GM19023 (cell line): ENCODE measurements around the gene MIA2.
"Not testable (repeated sequence)": the region's sequence is repeated elsewhere in the genome, so short reads cannot be mapped to it uniquely, and the experiment has no call there.

ENCODE experiments used
- ATAC-seq: cut with Tn5 transposase; IDR thresholded peaks from one replicate; pipeline ENCODE4 v1.9.1; 2021; ENCODE audit warnings: mild to moderate bottlenecking, moderate library complexity; ENCODE audit not compliant: unreplicated experiment

The MIA2 gene

GRCh38 chr14:39267608-39268005 is 33.9 kb downstream of the MIA2 start:
- ATAC-seq = peak; percentile 1

GRCh38 chr14:39268393-39268792 is 34.7 kb downstream of the MIA2 start:
- no peak for ATAC-seq

DNA sequence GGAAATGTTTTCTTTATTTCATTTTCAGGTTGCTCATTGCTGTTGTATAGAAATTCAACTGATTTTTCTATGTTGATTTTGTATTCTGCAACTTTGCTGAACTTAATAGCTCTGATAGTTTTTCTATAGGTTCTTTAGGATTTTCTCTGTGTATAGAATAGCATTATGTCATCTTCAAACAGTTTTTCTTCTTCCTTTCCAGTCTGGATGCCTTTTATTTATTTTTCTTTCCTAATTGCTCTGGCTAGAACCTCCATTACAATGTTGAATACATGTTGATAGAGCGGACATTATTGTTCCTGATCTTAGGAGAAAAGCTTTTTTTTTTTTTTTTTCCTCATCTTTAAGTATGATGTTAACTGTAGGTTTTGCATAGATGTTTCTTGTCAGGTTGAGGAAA is 39.2 kb downstream of the MIA2 start:
- ATAC-seq = no peak

- ATAC-seq = no peak
Observed at GRCh38 chr14:39275395-39275794, 41.7 kb downstream of the MIA2 start.

- ATAC-seq = no peak
Observed at GRCh38 chr14:39276005-39276404, 42.3 kb downstream of the MIA2 start.

DNA sequence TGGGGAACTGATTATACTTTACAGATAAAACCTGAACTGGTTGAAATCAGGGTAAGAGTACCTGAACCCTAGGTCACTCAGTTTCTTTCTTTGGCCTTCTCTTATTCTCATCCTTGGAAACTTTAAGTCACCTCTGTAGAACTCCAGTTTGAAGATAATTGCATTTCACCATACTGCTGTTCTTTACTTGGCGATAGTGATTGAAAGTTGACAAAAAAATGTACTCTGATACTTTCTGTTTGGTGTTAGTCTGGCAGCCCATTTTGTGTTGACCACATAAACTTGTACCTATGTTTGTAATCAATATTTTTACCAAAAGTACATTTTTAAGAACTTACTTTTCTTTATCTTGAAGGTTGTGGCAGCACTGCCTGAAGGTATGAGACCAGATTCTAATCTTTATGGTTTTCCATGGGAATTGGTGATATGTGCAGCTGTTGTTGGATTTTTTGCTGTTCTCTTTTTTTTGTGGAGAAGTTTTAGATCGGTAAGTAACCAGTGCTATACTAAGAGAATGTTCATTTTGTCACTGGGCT is 42.9 kb downstream of the MIA2 start:
- no peak for ATAC-seq

DNA sequence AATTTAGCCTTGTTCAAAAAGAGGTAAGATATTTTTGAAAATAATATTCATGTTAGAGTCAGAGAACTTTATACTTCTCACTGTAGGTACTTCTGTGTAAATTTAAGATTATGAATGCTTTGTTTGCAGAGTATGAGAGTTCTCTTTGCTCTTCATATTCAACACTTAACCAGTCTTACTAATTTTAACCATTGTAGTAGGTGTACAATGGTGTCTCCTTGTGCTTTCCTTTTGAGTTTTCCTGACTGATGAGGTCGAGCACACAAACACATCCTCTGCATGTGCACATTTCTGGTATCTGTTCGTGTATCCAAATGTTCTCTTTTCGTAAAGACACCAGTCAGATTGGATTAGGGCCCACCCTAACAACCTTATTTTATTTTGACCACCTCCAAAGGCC is 45.8 kb downstream of the MIA2 start:
- no peak for ATAC-seq

DNA sequence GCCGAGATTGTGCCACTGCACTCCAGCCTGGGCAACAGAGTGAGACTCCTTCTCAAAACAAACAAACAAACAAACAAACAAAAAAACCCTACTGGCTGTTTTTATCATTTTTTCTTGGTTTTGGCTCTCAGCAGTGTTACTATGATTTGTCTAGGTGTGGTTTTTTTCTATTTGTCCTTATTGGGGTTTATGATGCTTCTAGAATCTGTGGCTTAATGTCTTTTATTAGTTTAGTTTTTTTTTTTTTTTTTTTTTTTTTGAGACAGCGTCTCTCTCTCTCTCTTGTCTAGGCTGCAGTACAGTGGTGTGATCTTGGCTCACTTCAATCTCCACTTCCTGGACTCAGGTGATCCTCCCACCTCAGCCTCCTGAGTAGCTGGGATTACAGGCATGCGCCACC is 47.0 kb downstream of the MIA2 start:
- not testable (repeated sequence) for ATAC-seq

- no peak for ATAC-seq
Observed at GRCh38 chr14:39289523-39289922, 55.8 kb downstream of the MIA2 start.

DNA sequence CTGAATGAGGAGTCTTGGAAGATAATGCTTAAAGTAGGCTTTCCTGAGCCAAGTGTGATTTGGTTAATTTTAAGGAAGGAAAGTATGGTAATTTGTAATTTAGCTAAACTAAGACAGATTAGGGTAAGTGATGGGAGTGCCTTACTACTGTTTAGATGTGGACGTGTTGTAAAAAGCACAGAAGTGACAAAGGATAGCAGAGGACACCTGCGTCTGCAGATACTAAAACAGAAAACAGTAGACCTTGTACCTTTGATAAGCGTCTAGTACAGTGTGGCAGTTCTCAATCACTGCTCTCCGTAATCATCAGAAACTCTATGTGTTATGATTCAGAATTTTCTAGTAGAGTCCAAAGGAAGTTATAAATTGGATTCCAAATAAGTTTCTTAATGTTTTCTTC is 58.0 kb downstream of the MIA2 start:
- ATAC-seq = no peak

- ATAC-seq = no peak
Observed at GRCh38 chr14:39293629-39294028, 59.9 kb downstream of the MIA2 start.

DNA sequence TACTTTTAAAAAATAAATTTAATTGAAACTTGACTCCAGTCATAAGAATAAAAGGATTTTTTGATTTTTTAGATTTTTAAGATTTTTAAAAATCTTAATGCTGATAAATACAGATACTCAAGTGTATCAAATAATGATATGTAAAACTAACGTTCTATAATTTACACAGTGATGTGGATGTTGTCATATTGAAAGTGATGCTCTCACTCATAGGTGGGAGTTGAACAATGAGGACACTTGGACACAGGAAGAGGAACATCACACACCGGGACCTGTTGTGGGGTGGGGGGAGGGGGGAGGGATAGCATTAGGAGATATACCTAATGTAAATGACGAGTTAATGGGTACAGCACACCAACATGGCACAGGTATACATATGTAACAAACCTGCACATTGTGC is 66.7 kb downstream of the MIA2 start:
- ATAC-seq = not testable (repeated sequence)

GRCh38 chr14:39302124-39302810 is 68.6 kb downstream of the MIA2 start:
- no peak for ATAC-seq

DNA sequence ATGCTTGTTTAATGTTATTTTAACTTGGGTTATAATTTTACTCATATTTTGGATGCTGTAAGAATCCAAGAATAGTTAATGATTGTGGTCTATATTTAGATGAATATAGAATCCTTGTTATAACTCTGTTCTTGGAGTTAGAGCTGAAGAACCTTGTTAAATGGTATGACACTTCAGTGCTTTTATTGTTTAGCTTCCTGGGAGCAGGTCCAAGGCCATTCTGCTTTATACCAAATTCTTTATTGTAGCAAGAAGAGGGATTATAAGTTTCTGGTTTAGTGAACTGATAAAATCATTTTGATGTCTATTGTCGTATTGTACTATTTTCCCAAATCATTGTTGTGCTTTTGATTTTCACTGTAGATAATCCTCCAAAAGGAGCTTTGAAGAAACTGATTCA is 69.4 kb downstream of the MIA2 start:
- ATAC-seq = no peak

DNA sequence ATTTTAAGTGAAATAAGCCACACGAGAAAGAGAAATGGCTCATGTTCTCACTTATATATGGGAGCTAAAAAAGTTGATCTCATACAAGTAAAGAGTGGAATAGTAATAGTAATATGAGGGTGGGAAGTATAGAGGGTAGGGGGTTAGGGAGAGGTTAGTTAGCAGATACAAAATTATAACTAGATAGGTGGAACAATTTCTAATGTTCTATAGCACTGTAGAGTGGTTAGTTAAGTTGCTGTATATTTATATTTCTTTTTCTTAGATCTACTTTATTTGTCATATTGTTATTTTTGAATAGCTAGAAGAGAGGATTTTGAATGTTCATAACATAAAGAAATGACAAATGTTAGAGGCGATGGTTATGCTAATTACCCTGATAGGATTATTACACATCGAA is 74.1 kb downstream of the MIA2 start:
- no peak for ATAC-seq

GRCh38 chr14:39310051-39310450 is 76.3 kb downstream of the MIA2 start:
- ATAC-seq = no peak

DNA sequence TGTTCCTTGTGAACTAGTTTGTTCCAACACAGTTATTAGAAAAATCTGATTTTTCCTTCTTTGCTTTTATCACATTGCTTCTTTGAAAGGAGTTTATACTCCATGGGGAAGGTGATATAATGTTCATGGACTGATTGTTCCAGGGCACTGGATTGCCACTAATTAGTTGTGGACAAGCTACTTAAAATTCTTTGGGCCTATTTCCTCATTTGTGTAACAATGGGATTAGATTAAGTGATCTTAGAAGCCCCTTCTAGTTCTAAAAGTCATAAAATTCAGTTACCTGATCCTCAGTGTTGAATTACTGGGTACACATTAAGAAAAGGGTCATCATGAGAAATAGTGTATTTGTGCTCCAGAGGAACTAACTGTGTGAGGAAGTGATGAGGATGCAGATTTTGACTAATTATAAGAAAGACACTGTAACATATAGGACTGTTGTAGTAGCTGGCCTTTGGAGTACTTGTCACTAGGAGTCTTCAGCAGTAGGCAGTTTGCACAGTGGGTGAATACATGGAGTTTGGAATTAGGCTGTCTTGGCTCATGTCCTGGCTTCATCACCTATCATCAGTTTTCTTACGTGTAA is 82.2 kb downstream of the MIA2 start:
- ATAC-seq = no peak

DNA sequence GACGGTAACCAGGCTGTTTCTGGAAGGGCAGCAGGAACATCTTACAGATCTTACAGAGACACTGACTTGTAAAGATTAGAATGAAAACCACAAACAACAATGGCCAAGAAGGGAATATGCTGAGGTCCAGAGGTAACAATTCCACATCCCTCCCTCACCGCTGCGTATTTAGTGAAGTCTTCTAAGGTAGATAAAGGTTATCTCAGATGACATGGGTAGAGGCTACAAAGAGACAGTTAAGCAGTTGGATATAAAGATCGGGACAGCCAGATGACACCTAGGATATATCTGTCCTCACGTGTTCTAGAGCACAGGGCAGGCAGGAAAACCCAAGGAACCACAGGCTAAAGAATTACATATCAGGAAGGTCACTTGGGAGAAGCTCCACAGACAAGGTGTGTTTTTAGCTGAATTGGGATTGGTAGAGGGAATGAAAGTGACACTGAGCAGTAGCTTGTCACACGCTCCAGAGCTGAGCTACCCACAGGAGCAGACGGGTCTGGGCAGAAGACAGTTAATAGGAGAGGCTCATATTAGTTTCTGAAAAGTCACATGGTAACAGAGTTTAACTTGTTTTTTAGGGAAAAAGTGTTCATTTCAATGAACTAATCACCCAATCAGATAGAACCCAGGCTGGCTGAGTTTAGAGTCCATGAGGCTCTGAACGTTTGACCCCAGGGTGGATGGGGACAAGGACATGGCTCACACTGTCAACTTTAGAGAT is 83.3 kb downstream of the MIA2 start:
- ATAC-seq = no peak

GRCh38 chr14:39318574-39318973 is 84.9 kb downstream of the MIA2 start:
- ATAC-seq = no peak

- no peak for ATAC-seq
Observed at GRCh38 chr14:39319381-39319780, 85.7 kb downstream of the MIA2 start.

DNA sequence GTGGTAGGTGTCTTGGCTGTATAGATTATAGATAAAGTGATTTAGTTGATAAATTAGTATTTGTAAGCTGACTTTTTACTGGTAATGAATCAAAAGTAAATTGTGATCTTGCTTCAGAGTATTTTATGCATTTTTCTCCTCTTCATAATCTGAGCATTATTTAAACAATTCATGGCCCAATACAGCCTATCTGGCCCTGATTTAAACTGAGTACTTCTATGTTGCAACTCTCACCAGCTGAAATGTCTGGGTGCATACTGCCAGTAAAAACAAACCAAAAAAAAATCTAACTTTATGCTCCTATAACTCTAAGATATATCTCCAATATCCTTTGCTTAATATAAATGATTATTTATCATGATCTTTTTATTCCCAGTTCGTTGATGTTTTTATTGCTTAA is 86.6 kb downstream of the MIA2 start:
- ATAC-seq = no peak

- ATAC-seq = no peak
Observed at GRCh38 chr14:39322807-39323206, 89.1 kb downstream of the MIA2 start.
